Mesodermal cell (in vitro differentiated cells): Measurements from ENCODE around the gene DNAJC2.

Source experiments
- H3K27ac ChIP-seq: 2 replicates; pipeline ENCODE4 v1.7.0; 2013; ENCODE audit warnings: mild to moderate bottlenecking, low read depth, low read length, moderate library complexity; ENCODE audit not compliant: severe bottlenecking
- H3K36me3 ChIP-seq: 2 replicates; pipeline ENCODE4 v1.7.1; 2013; ENCODE audit warnings: mild to moderate bottlenecking, low read length, moderate library complexity; ENCODE audit not compliant: control insufficient read depth, insufficient read depth
- H3K4me1 ChIP-seq: one replicate; pipeline ENCODE4 v1.7.1; 2013; ENCODE audit warnings: mild to moderate bottlenecking, low read length; ENCODE audit not compliant: insufficient read depth, control insufficient read depth, poor library complexity, severe bottlenecking
- H3K4me3 ChIP-seq: 2 replicates; pipeline ENCODE4 v1.7.0; 2013; ENCODE audit warnings: low read length, control low read depth, mild to moderate bottlenecking; ENCODE audit not compliant: insufficient read depth, poor library complexity, severe bottlenecking; ENCODE audit errors: extremely low read depth
- H3K9me3 ChIP-seq: 2 replicates; pipeline ENCODE4 v1.7.1; 2013; ENCODE audit warnings: mild to moderate bottlenecking, low read length, moderate library complexity; ENCODE audit not compliant: control insufficient read depth
- WGBS, 2 experiments: methylation state at CpG; one replicate each; pipeline ENCODE4 v1.1.5; 2013; ENCODE audit warnings: missing lambda C conversion rate in 2 of 2; ENCODE audit not compliant: insufficient coverage in 2 of 2; 5-methylcytosine and 5-hydroxymethylcytosine counted together

The DNAJC2 gene

GRCh38 chr7:103338864-103339263 lies 5.7 kb downstream of the DNAJC2 start:
- 100% methylated on average over 1 of the region's 2 CpGs; no CpG with 5 or more reads in 1 of the 2 experiments for WGBS, 2 experiments
- Histone ChIP-seq H3K36me3 (peaks cover 77% of the 10 kb centered on the region), H3K9me3 (no peaks in the 10 kb centered on the region), H3K4me1 (no peaks in the 10 kb centered on the region), H3K27ac (no peak overlapping the region), H3K4me3 (no peak overlapping the region)

DNA sequence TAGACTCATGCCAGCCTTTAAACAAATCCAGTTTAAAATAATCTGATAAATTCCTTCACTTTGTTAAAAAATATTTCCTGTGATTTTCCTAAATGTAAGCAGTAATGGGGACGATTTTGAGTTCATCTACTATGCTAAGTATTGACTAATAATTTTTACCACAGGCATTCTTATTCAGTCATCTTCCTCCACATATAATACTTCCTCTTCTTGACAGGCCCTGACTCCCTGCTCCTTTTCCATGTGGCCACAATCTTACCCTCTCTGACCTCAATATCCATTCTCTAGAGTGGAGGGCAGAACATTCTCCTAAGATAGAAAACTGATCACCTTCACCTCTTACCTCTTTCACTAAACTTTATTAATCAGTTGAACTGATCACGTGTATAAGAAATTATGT lies 7.8 kb downstream of the DNAJC2 start:
- WGBS, 2 experiments = no CpG with 5 or more reads among the region's 2 CpGs
- H3K9me3 ChIP-seq = no peaks in the 10 kb centered on the region
- no peak overlapping the region for H3K27ac ChIP-seq
- H3K4me1 ChIP-seq = no peaks in the 10 kb centered on the region
- peaks cover 92% of the 10 kb centered on the region for H3K36me3 ChIP-seq
- H3K4me3 ChIP-seq = no peak overlapping the region

DNA sequence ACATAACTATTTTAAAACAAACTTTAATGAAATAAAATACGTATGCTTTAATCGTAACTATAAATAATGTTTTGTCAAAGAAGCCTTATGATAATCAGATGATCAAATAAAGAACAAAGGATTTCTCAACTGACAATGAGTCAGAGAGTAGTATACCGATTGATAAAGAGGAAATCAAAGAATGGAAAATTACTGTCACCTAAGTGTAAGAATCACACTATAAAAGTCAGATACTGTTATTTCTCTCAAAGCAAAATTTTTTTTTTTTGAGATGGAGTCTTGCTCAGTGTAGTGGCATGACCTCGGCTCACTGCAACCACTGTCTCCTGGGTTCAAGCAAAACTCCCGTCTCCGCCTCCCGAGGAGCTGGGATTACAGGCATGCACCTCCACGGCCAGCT lies 18.8 kb downstream of the DNAJC2 start:
- peaks cover 59% of the 10 kb centered on the region for H3K36me3 ChIP-seq
- WGBS, 2 experiments = 86% methylated on average over 4 to 5 of the region's 8 CpGs
- no peak overlapping the region for H3K27ac ChIP-seq
- no peak overlapping the region for H3K4me3 ChIP-seq
- H3K4me1 ChIP-seq = no peaks in the 10 kb centered on the region
- H3K9me3 ChIP-seq = no peaks in the 10 kb centered on the region

DNA sequence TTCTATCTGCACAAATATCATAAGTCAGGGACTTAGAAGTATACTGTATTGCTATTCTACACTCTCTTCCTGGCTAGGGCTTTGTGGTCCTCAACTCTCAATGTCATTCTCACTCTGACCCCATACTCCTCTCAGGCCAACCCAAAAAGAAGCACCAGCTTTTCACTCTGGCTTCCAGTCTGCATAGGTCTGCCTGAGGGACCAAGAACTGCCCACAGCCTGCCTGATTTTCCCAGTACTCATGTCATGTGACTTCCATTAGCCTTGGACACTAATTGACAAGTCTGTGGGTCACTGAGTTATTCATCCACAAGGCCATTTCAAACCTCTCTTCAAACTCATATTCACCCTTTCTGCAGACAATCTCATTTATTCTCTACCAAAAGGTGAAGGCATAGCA lies 27.6 kb downstream of the DNAJC2 start:
- peaks cover 81% of the 10 kb centered on the region for H3K36me3 ChIP-seq
- no peaks in the 10 kb centered on the region for H3K9me3 ChIP-seq
- H3K4me1 ChIP-seq = no peaks in the 10 kb centered on the region
- no peak overlapping the region for H3K27ac ChIP-seq
- no peak overlapping the region for H3K4me3 ChIP-seq

DNA sequence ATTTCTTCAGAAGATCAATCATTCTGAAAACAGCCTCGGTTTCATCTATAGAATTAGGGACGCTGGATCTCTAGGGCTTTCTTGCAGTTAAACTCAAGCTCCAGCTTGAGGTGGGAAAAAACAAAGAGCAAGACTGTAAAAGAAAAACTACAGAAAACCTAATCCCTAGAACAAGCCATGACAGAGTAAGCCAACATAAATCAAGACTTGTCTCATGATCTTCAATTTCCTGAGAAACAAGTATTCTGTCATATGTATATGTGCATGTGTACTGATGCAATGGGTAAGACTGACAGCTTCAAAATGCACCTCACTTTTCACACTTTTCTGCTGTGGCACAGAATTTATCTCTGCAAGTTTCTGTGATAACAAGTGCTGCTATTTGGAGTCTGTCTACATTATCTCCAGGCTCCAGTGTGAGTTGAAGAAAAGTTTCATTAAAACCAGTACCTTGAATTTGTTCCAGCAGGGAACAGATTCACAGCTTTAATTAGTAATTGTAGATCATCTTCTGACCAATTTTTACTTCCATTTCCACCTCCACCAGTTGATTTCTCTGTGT lies 28.1 kb downstream of the DNAJC2 start:
- peaks cover 82% of the 10 kb centered on the region for H3K36me3 ChIP-seq
- H3K9me3 ChIP-seq = no peaks in the 10 kb centered on the region
- 92% methylated on average over 2 of the region's 2 CpGs; no CpG with 5 or more reads in 1 of the 2 experiments for WGBS, 2 experiments
- H3K4me3 ChIP-seq = no peak overlapping the region
- no peak overlapping the region for H3K27ac ChIP-seq
- H3K4me1 ChIP-seq = no peaks in the 10 kb centered on the region

DNA sequence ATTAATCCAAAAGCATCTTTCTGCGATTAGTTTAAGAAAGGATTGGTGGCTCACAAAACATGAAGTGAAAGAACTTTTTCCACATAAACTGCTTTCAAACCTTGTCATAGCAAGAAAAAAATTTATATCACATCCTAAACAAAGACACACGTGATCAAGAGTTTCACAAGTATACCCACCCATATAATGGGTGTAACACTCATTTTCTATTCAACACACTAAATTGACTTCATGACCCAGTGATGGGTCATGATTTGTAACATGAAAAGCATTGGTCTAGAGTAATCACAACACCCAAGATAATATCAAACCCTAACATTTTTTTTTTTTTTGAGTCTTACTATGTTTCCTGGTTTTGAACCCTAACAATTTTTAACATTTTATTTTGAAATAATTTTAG lies 29.7 kb downstream of the DNAJC2 start:
- H3K4me3 ChIP-seq = no peak overlapping the region
- H3K27ac ChIP-seq = no peak overlapping the region
- no peaks in the 10 kb centered on the region for H3K9me3 ChIP-seq
- H3K4me1 ChIP-seq = no peaks in the 10 kb centered on the region
- WGBS, 2 experiments = 86% methylated on average over 1 of the region's 2 CpGs; no CpG with 5 or more reads in 1 of the 2 experiments
- peaks cover 90% of the 10 kb centered on the region for H3K36me3 ChIP-seq

- no peaks in the 10 kb centered on the region for H3K4me1 ChIP-seq
- H3K9me3 ChIP-seq = no peaks in the 10 kb centered on the region
- H3K27ac ChIP-seq = no peak overlapping the region
- H3K36me3 ChIP-seq = peaks cover 94% of the 10 kb centered on the region
- no CpG with 5 or more reads among the region's 3 CpGs for WGBS, 2 experiments
- H3K4me3 ChIP-seq = no peak overlapping the region
Observed at GRCh38 chr7:103307503-103308231, 36.9 kb downstream of the DNAJC2 start.

DNA sequence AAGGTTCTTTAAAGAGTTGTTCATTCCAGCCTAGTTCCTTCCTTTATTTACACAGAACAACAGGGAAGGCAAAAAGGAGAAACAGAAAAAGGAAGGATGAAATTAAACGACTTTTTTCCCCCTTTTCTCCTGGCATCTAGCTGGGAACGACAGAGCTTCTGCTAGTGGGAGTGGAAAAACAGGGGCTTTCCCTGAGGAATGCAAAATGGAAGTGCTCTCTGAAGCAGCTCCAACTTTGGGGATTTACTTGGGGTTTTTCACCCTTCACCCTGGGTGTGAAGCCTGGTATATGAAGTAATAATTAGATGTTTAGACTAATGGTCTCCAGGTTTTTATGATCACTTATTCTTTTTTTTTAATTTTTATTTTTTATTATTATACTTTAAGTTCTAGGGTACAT lies 43.1 kb downstream of the DNAJC2 start:
- WGBS, 2 experiments = no CpG with 5 or more reads among the region's 2 CpGs
- Histone ChIP-seq H3K4me1 (no peaks in the 10 kb centered on the region), H3K4me3 (no peak overlapping the region), H3K27ac (no peak overlapping the region), H3K36me3 (peaks cover 70% of the 10 kb centered on the region), H3K9me3 (no peaks in the 10 kb centered on the region)

DNA sequence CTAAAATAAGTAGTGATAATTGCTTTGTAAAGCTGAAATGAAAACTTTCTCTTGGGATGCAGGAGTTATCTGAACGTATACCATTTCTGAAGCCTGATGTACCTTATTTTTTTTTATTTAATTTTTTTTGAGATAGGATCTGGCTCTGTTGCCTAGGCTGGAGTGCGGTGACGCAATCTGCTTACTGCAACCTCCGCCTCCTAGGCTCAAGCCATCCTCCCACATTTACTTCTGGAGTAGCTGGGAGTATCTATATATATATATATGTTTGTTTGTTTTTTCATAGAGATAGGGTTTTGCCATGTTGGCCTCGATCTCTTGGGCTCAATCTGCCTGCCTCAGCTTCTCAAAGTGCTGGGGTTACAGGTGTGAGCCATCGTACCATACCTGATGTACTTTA lies 44.9 kb downstream of the DNAJC2 start:
- no CpG with 5 or more reads among the region's 6 CpGs for WGBS, 2 experiments
- peaks cover 55% of the 10 kb centered on the region for H3K36me3 ChIP-seq

GRCh38 chr7:103297837-103298179 lies 46.8 kb downstream of the DNAJC2 start:
- H3K36me3 ChIP-seq = peaks cover 38% of the 10 kb centered on the region
- H3K27ac ChIP-seq = peak overlapping the region; percentile 85
- H3K4me3 ChIP-seq = peak overlapping the region; percentile 73
- no peaks in the 10 kb centered on the region for H3K9me3 ChIP-seq
- WGBS, 2 experiments = 3% methylated on average over 6 of the region's 7 CpGs; no CpG with 5 or more reads in 1 of the 2 experiments
- H3K4me1 ChIP-seq = no peaks in the 10 kb centered on the region

More for the DNA sequence above, 44.9 kb downstream of the DNAJC2 start:
- Histone ChIP-seq H3K4me1 (no peaks in the 10 kb centered on the region), H3K4me3 (no peak overlapping the region), H3K27ac (no peak overlapping the region), H3K9me3 (no peaks in the 10 kb centered on the region)
